ENCODE data around the gene IFITM1. TPM values are rescaled to one million over a fixed set of nuclear protein-coding genes. Genes with fewer than 3 reads are reported as not detected.
A peak's percentile ranks its signal among the peaks of the same experiment; 100 is the strongest.

The IFITM1 gene
- total RNA-seq, 1 experiment from 2014 or later: 3.2 TPM

GRCh38 chr11:293852-294661 is 19.8 kb upstream of the IFITM1 start:
- no peak for DNase-seq (ENCODE audit: low read depth)

GRCh38 chr11:294780-295179 is 19.1 kb upstream of the IFITM1 start:
- DNase-seq (ENCODE audit: low read depth): no peak

DNA sequence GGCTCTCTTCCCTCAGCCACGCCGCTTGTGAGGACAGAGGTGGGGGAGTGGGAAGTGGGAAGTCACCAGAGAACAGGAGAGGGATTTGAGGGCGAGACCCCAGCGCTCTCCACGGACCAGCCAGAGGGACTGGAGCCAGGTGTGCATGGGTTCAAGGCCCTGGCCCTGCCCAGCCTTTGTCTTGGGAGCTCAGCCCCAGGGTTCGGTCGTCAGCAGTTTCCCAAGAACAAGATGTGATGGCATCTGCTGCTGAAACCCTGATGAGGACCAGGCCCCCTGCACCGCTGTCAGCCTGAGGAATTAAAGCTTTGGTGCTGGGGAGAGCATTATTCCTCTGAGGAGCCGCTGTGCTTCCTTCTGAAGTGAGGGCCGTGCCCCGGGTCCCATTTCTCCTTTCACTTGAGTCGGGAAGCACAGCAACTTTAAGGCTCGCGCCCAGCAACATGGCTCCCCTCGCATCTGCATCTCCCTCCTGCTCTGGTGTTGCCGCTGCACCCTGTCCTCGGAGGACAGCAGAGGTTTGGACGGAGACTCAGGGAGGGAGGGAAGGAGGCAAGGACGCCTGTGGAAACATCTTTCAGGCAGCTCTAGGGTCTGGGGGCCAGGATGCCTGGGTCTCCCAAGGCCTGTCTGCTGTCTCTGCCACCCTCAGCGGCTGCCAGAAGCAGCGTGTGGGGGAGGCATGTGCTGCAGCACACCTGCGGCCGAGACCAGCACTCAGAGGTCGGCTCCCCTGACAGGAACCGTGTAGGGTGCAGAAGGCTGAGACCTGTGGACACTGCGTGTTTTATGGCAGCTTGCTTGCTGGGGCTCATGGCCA is 18.3 kb upstream of the IFITM1 start:
- no peak for DNase-seq (ENCODE audit: low read depth)

- no peak for DNase-seq (ENCODE audit: low read depth)
Measured at GRCh38 chr11:296171-297050, 17.4 kb upstream of the IFITM1 start.

GRCh38 chr11:297051-297585 is 16.7 kb upstream of the IFITM1 start:
- DNase-seq (ENCODE audit: low read depth): no peak

DNA sequence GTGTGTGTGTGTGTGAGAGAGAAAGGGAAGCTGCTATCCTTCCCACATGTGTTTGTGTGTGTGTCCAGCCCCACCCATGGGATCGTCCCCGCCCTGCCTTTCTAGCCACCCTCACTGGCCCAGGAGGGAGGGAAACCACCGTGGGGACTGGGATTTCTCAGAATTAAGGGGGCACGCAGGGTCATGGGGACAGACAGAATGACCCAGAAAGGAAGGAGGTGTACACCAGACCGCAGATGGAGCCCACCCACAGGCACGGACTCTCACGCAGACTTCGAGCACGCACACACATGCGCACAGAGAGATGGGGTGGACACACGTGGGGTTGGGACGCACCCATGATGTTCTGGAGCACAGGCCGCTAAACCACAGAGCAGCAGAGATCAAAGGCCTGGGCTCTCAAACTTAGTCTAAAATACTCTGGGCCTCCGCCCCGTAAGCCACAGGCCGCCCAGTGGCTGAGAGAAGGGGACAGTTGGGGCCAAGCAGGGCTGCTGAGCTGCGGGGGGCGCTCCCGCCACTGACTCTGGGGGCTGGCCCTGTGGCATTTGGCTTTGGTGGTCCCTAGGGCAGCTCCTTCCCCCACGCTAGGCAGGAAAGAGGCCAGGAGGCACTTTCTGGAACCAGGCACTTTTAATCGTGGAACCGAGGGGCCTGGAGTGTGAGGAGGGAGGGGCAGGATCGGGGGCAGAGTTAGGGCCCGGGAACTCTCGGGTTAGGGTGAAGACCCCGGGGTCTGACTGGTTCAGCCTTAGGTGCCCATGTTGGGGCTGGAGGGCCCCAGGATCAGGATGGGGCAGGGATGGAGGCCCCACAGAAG is 16.0 kb upstream of the IFITM1 start:
- no peak for DNase-seq (ENCODE audit: low read depth)

DNA sequence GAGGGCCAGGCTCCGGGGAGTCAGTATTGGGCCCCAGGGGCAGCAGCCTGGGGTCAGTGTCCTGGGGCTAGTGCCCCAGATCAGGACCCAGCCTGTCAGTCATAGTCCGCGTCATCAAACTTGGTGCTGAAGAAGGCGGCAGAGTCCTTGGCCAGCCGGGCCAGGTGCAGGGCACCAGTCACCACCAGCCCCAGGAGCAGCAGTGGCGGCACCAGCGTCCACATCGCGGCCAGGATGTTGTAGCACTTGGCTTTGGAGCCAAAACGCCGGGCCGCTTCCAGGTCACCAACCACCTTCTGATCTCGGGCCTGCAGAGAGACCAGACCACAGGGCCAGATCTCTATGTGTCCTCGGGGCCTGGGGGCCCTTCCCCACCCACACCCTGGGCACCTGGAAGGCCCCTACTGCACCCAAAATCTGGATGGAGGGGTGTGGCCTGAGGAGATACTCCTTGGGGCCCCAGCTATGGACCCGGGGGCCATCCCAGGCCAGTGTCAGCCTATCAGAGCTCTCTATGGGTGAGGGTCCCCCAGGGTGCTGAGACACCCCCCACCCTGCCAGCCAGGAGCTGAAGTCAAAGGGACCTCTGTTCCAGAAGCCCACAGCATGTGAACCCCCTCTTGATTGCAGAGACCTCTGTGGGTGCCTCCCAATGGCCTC is 15.3 kb upstream of the IFITM1 start:
- no peak for DNase-seq (ENCODE audit: low read depth)

DNA sequence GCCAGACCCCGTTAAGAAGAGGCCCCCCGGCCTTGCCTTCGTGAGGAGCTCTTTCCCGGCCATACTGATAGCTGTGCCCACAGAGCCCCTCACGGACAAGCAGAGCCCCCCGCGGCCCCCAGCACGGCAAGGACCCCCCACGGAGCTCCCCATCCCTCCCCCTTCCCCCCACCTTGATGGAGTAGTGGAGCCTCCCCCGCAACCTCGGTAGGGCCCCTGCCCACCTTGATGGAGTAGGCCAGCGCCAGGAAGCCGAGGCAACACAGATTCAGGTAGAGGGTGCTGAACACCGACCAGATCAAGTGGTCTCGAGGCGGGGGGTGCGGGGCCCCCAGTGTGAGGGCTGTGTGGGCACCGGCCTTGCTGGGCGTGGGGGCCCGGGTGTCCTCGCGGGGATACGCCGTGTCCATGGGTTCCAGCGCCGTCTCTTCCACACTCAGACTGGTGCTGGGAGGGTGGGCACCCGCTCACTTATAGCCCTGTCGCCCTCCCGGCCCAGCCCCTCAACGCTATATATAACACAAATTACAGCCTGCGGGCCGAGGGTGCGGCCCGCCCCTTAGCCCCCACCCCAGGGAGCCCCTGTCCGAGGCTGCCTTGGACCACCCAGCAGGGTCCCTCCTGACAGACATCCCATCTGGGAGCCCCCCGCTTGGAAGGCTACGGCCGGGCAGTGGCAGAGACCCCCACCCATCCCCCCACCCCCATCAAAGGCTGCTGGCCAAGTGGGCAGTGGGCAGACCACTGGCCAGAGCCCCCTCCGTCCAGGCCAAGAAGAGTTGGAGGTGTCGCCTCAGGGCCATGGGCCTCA is 14.6 kb upstream of the IFITM1 start, which contains the start of gene IFITM5:
Gene IFITM5 (minus strand): TSS at position 446 of the 811 bp plus-strand sequence. CDS start 36 bp downstream, at position 410.
- DNase-seq (ENCODE audit: low read depth): no peak

GRCh38 chr11:299951-300735 is 13.7 kb upstream of the IFITM1 start:
- peak; percentile 51 for DNase-seq (ENCODE audit: low read depth)

- no peak for DNase-seq (ENCODE audit: low read depth)
Measured at GRCh38 chr11:303363-303762, 10.5 kb upstream of the IFITM1 start.

DNA sequence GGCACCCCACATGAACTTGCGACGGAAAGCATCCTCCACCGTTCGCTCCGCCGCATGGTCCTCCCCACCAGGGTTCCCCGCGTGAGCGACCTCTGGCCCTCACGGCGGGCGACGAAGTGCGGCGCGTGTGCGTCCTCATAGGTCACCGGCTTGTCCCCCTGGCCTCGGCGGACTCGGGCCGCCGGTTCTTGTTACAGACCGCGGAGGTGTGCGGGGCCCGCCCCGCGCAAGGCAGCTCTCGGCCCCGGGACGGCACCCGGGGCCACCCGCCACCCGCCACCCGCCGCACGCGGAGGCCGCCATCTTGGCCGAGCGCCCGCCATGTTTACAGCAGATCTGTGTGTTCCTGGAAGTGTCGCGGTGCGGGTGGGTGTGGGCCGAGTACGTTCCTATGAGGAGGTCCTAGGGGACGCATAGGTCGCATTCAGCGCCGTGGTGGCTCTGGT is 9.8 kb upstream of the IFITM1 start:
- no peak for DNase-seq (ENCODE audit: low read depth)

- peak; percentile 47 for DNase-seq (ENCODE audit: low read depth)
Measured at GRCh38 chr11:304915-305843, 8.7 kb upstream of the IFITM1 start.

GRCh38 chr11:305844-306211 is 8.0 kb upstream of the IFITM1 start:
- DNase-seq (ENCODE audit: low read depth): no peak

- no peak for DNase-seq (ENCODE audit: low read depth)
Measured at GRCh38 chr11:306645-307371, 7.0 kb upstream of the IFITM1 start.

DNA sequence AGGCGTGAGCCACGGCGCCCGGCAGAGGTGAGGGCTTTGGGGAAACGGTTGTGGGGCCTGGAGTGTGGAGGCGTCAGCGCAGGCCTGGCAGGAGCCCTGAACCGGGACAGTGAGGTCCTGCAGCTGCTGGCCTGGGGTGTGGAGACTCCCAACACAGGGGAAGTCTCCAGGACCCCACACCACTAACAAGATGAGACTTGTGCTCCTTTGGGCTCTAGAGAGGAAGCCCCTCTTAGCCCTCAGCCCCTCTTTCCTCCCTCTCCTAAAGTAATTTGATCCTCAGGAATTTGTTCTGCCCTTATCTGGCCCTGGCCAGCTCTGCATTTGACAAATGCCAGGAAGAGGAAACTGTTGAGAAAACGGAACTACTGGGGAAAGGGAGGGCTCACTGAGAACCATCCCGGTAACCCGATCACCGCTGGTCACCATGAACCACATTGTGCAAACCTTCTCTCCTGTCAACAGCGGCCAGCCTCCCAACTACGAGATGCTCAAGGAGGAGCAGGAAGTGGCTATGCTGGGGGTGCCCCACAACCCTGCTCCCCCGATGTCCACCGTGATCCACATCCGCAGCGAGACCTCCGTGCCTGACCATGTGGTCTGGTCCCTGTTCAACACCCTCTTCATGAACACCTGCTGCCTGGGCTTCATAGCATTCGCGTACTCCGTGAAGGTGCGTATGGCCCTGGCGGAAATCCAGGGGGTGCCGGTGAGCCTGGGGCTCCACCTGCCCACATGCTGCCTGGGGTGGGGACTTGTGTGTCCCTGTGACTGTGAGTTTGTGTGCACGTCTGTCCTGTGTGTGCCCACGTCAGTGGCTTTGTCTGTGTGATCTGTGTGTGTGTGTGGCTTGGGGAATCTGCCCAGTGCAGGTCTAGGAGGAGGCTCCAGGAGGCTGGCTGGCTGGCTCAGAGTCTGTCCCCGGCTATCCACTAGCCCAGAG is 5.8 kb upstream of the IFITM1 start, which contains the start of gene IFITM2:
Gene IFITM2 (plus strand): TSS at position 51 of the 943 bp plus-strand sequence. CDS start 377 bp downstream, at position 428.
- peak; percentile 72 for DNase-seq (ENCODE audit: low read depth)
